Measurements from ENCODE around the gene HIRIP3. TPM values are rescaled to one million over a fixed set of nuclear protein-coding genes. Genes with fewer than 3 reads are reported as not detected.
"Not testable (repeated sequence)": the region's sequence is repeated elsewhere in the genome, so short reads cannot be mapped to it uniquely, and the experiment has no call there.

Gene HIRIP3
- total RNA-seq, 1 experiment from 2014 or later, result 18.4 TPM

DNA sequence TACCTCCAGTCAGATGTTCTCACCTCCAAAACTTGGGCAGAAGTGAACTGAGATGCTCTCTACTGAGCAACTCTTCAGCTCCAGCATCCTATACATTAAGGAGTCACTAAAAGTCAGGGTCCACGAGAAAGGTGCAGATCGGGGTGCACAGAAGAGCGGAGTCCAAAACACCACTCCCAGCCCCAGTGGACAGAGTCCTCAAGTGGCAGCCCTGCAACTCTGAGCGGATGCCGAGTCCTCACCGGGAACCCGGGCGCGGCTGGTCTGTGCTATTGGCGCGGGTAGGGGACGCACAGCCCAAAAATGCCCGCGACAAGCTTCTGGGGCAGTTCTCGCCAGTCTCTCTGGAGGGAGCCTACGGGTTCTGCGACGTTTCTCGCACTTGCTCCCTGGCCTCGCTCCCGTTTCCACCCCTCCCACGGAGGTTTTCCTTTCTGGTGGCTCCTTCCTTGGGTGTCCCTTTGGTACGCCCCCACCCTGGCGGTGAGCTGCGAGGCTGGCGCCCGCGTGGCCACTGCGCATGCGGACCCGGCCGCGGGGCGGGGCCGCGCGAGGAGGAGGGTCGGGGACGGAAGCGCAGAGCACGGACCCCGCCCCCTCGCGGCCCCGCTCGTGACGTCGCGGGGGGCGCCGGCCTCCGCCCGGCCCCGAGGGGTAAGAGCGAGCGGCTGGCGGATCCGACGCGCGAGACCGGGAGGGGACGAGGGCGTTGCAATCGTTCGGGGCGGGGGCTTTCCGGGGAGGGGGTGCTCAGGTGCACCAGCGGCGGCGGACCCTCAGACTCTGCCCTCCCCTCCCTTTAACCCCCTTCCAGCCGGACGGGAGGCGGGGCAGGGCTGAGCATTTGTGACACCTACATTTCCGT is 33.7 kb downstream of the HIRIP3 start, which contains the start of gene TMEM219:
TMEM219 (plus strand) TSS at position 601 of the 865 bp plus-strand sequence. CDS start 1,065 bp downstream, outside the sequence.
- Histone ChIP-seq H3K4me2 (ENCODE audit: low read length) (peak within 1 kb of the TSS; percentile 98), H3K36me3 (ENCODE audit: low read depth, low read length) (no peaks in the 10 kb centered on the region), H3K9me3 (ENCODE audit: low read length) (no peaks in the 10 kb centered on the region), H3K27ac (ENCODE audit: low read length) (peak within 1 kb of the TSS; percentile 76), H3K4me3 (ENCODE audit: low read length) (peak within 1 kb of the TSS; percentile 77), H3K9me2 (replicated peaks; ENCODE audit: low read length) (no peaks in the 10 kb centered on the region), H2AFZ (ENCODE audit: low read length) (peak within 1 kb of the TSS; percentile 96), H3K4me1 (ENCODE audit: insufficient read depth, low read length) (peaks cover 11% of the 10 kb centered on the region), H3F3A (ENCODE audit: low read length, unreplicated experiment) (no peaks in the 10 kb centered on the region), H4K20me1 (ENCODE audit: low read length) (no peaks in the 10 kb centered on the region), H3K79me2 (ENCODE audit: low read length) (no peaks in the 10 kb centered on the region), H3K27me3 (ENCODE audit: low read length) (no peaks in the 10 kb centered on the region), H3K9ac (ENCODE audit: low read length) (peak within 1 kb of the TSS; percentile 90)
- intact Hi-C loops (cut with micrococcal nuclease), result no loop called here
- peak; percentile 92 for ATAC-seq
- peak; percentile 89 for DNase-seq
- ChIA-PET POLR2A (ENCODE audit: unreplicated experiment) (interaction anchor here (0.7 kb wide), 1 partner anchor 41 kb away, joined by 4 read pairs; no protein-coding TSS in a partner anchor), CTCF (interaction anchor here (0.6 to 0.9 kb wide), 2 partner anchors 12 kb away, joined by 3 to 5 read pairs; partner anchors contain the start of gene TAOK2)
- BruUV-seq (replicated peaks), result TSS peak; percentile 87
- TF ChIP-seq EZH2phosphoT487 (IDR thresholded peaks at IDR 0.05; ENCODE audit: borderline replicate concordance, low read length), result no peak

DNA sequence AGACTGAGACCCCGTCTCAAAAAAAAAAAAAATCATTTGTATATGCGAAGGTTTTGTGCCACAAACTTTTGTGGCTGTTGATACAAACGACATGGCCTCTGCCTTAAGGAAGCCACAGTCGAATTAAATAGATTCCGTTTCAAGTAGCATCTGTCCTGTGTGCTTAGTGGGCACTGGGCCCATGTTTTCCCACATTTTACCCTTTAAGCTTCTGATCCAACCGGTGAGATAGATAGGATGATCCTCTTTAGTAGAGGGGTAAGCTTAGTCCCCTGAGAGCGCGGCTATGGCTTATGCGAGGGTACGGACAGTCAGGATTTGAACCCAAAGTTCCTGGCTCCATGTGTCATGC is 34.3 kb downstream of the HIRIP3 start:
- Histone ChIP-seq H3K9me2 (replicated peaks; ENCODE audit: low read length) (no peaks in the 10 kb centered on the region), H3K4me1 (ENCODE audit: insufficient read depth, low read length) (peaks cover 11% of the 10 kb centered on the region), H3K36me3 (ENCODE audit: low read depth, low read length) (no peaks in the 10 kb centered on the region), H3K27me3 (ENCODE audit: low read length) (no peaks in the 10 kb centered on the region), H2AFZ (ENCODE audit: low read length) (peak overlapping the region; percentile 96), H3K27ac (ENCODE audit: low read length) (peak overlapping the region; percentile 76), H4K20me1 (ENCODE audit: low read length) (no peaks in the 10 kb centered on the region), H3K4me3 (ENCODE audit: low read length) (peak overlapping the region; percentile 77), H3F3A (ENCODE audit: low read length, unreplicated experiment) (no peaks in the 10 kb centered on the region), H3K9me3 (ENCODE audit: low read length) (no peaks in the 10 kb centered on the region), H3K9ac (ENCODE audit: low read length) (peak overlapping the region; percentile 90), H3K4me2 (ENCODE audit: low read length) (peak overlapping the region; percentile 98), H3K79me2 (ENCODE audit: low read length) (no peaks in the 10 kb centered on the region)
- BruUV-seq (replicated peaks), result no TSS peak
- no peak for TF ChIP-seq EZH2phosphoT487 (IDR thresholded peaks at IDR 0.05; ENCODE audit: borderline replicate concordance, low read length)
- no peak for TF ChIP-seq EZH2 (IDR thresholded peaks at IDR 0.05; ENCODE audit: low read length, unreplicated experiment)
- TF ChIP-seq, protein P1, sequence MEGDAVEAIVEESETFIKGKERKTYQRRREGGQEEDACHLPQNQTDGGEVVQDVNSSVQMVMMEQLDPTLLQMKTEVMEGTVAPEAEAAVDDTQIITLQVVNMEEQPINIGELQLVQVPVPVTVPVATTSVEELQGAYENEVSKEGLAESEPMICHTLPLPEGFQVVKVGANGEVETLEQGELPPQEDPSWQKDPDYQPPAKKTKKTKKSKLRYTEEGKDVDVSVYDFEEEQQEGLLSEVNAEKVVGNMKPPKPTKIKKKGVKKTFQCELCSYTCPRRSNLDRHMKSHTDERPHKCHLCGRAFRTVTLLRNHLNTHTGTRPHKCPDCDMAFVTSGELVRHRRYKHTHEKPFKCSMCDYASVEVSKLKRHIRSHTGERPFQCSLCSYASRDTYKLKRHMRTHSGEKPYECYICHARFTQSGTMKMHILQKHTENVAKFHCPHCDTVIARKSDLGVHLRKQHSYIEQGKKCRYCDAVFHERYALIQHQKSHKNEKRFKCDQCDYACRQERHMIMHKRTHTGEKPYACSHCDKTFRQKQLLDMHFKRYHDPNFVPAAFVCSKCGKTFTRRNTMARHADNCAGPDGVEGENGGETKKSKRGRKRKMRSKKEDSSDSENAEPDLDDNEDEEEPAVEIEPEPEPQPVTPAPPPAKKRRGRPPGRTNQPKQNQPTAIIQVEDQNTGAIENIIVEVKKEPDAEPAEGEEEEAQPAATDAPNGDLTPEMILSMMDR (conservative IDR thresholded peaks at IDR 0.05; ENCODE audit: low read depth, low read length), result no peak
- POLR2A ChIA-PET (ENCODE audit: unreplicated experiment), result no interaction called here
- DNase-seq (no peak), ATAC-seq (no peak)
- CTCF ChIA-PET, result no interaction called here
- intact Hi-C loops (cut with micrococcal nuclease), result no loop called here

- CTCF ChIA-PET; DNase-seq; H3K27me3 ChIP-seq (ENCODE audit: low read length); H3F3A ChIP-seq (ENCODE audit: low read length, unreplicated experiment); H3K79me2 ChIP-seq (ENCODE audit: low read length); H3K4me2 ChIP-seq (ENCODE audit: low read length); H3K9me2 ChIP-seq (replicated peaks; ENCODE audit: low read length); ATAC-seq; H4K20me1 ChIP-seq (ENCODE audit: low read length); H3K36me3 ChIP-seq (ENCODE audit: low read depth, low read length); intact Hi-C loops (cut with micrococcal nuclease); H2AFZ ChIP-seq (ENCODE audit: low read length); H3K27ac ChIP-seq (ENCODE audit: low read length); H3K9me3 ChIP-seq (ENCODE audit: low read length); BruUV-seq (replicated peaks); H3K9ac ChIP-seq (ENCODE audit: low read length); POLR2A ChIA-PET (ENCODE audit: unreplicated experiment); H3K4me3 ChIP-seq (ENCODE audit: low read length): not testable (repeated sequence)
- peaks cover 11% of the 10 kb centered on the region for H3K4me1 ChIP-seq (ENCODE audit: insufficient read depth, low read length)
Observed at GRCh38 chr16:29959821-29960220, 35.6 kb downstream of the HIRIP3 start.
